ENCODE results near the gene CD36.
"Not testable (repeated sequence)": the region's sequence is repeated elsewhere in the genome, so short reads cannot be mapped to it uniquely, and the experiment has no call there.

The CD36 gene

DNA sequence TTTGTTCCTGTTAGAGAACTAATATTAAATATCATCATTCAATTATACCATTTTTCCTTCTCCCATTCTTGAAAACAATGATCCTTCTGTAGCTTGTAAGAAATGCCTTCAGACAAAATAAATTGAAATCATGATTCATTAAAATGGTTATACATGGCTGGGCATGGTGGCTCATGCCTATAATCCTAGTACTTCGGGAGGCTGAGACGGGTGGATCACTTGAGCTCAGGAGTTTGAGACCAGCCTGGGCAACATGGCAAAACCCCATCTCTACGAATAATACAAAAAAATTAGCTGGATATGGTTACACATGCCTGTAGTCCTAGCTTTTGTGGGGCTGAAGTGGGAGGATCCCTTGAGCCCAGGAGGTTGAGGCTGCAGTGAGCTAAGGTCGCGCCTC lies 13.0 kb downstream of the CD36 start:
- DNase-seq (ENCODE audit: low read depth in 2 of 2, low spot score in 1 of 2): no peak

DNA sequence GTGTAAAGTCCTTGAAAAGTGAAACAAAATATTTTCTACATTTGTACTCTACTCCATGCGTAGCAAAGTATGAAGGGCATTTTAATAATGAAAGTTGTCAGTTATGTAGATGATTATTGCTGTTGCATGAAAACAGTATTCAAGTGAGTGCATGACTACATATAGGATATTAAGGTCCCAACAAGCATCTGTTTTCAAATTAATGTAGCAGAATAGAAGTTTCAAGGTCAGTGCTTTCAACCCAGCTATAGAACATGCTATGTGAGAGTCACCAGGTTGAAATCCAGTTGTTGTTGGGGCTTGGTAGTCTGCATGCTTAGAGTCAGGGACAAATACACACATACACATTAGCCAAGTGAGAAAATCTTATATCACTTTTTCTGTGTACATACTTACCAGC lies 14.8 kb downstream of the CD36 start:
- no peak for DNase-seq (ENCODE audit: low read depth in 2 of 2, low spot score in 1 of 2)

DNA sequence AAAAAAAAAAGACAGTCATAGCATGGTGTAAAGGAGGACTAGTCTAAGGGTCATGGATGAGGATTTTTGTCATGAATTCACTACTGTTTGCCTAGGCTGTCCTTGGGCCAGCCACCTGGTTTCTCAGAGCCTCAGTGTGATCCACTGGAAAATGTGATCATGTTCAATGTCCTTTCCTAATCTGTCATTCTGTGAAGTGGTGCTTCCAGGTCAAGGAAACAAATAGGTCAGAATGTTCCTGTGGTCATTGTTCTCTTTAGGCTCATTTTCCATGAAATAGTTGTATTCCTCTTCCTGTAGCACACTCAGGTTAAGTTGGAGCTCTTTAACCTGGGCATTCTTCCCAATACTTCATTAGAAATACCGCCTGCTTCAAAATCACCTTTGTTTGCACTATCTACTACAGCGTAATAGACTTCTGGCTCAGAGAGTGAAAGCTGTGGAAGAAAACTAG lies 16.5 kb downstream of the CD36 start:
- DNase-seq (ENCODE audit: low read depth in 2 of 2, low spot score in 1 of 2): no peak

DNA sequence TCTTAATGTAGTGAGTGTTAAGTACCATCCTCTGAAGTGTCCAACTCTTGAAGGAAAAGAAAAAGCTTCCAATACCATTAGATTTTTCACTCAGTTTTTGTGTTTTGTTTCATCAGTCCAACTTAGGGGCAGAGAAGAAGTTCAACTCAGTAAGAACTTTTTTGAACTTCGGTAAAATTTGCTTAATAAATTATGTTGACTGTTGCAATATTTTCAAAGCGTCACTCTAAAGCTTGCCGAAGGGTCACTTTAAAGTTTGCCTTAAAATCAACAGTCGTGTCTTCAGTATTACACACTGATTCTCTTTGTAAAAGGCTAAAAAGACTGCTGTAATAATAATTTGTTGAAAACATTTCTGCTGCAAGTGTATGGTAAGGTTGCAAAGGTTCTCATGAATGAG lies 17.6 kb downstream of the CD36 start:
- no peak for DNase-seq (ENCODE audit: low read depth in 2 of 2, low spot score in 1 of 2)

DNA sequence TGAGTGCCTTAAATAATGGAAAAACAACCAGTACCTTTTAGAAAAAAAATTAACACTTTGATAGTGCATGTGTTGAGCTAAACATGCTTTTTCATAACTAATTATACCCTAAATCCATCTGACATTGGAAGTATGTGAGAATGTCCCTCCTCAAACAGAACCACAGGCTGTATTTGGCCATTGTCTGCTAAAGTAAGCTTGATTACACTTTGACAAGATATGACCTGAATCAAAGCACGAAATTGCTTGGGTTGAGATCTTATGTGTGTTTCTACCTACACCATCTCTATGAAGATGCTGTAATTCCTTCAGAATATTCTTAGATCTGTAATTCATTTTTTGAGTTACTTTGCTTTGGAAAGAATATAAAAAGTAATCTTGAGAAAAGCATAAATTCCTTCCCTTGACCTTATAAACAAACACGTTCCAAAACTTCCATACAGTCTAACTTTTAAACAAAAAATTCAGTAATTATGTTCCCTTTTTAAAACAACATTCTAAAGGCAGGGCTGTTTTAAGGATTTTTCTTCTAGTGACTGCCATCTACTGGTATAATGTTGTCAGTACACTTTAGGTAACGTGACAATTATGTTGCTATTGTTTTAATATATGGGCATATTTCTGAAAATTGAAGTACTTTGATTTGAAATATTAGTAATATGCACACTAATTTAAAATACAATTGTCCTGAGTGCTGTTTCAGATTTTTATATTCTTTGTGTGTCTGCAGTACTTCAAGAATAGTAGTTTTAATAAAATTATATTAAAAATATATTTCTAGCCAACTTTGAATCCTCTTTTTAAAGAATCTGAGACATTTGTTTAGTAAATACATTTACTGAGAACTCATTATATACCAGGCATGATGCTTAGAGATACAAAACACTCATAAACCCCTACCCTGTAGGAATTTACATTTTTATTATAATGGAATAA lies 20.9 kb downstream of the CD36 start:
- DNase-seq (ENCODE audit: low read depth in 2 of 2, low spot score in 1 of 2): no peak

DNA sequence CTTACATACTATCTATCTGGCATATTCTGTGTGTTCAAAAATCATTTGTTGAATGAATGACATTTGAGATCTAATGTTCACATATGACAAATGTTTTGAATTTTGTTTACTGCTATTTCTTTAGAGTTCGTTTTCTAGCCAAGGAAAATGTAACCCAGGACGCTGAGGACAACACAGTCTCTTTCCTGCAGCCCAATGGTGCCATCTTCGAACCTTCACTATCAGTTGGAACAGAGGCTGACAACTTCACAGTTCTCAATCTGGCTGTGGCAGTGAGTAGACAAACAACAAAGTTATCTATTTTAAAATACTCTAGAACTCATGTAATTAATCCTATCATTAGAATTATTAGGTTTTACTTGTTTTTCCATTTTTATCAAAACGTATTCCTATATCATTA lies 22.5 kb downstream of the CD36 start:
- no peak for DNase-seq (ENCODE audit: low read depth in 2 of 2, low spot score in 1 of 2)

DNA sequence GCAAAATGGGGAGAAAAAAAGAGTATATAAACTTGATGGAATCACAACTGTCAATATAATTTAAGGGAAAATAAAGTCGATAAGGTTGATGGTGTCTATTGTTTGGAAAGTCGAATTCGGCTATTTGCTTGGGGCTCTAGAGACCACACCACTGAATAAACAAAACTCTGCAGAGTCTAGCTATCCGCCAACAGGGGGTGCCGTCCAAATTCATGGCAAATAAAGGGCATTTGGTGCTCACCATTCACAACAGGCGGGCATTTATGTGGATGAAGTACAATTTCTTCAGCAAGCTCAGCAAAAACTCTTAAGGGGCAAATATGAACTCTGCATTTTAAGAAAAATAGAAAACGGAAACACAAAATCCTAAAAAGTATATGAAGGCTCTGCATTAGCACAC lies 23.3 kb downstream of the CD36 start:
- DNase-seq (ENCODE audit: low read depth in 2 of 2, low spot score in 1 of 2): no peak

DNA sequence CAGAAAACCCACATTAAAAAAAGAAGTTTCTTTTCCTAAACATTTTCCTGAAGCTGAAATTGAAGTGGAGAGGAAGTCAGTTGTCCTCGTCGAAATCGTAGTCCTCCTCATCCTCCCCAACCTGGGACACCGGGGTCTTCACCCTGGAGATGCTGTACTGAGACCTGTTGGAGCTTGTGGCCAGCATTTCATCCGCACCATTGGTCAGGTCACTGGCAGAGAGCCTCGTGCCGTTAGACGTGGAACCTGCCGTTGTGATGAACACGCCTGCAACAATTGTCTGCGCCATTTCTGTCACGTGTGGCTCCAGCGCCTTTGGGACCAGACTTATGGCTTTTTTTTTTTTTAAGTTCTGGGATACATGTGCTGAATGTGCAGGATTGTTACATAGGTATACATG lies 23.8 kb downstream of the CD36 start:
- no peak for DNase-seq (ENCODE audit: low read depth in 2 of 2, low spot score in 1 of 2)

DNA sequence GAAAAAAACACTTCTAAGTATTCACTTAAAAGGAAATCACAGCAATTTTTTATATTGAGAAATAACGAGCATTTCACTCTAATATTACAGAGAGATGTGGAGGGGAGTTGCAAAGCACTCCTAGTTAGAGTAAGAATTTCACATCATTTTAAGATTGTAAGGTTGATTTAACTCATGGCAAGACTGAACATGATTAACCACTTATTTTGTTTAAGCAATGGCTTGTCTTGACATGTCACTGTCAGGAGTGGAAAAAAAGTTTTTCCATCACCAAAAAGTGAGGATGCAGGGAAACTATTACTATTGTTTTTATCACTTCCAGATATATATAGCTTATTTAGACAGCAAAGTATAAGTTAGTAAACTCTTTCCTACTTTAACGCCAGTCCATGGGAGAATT lies 27.1 kb downstream of the CD36 start:
- no peak for DNase-seq (ENCODE audit: low read depth in 2 of 2, low spot score in 1 of 2)

DNA sequence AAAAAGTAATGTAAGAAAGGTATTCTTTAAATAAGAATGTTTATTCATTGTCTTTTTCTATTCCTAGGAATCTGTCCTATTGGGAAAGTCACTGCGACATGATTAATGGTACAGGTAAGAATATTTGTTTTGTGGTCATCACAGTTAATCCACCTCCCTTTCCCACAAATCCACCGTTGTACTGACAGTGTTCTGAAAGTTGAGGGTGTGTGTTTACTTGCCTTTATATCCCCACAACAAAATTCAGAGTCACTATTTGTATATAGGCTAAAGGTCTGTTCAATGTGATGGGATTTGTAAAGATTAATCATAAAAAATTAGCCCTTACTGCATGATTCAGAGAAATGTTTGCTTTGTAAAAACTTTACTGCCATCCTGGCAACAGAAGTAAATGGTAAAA lies 27.9 kb downstream of the CD36 start:
- DNase-seq (ENCODE audit: low read depth in 2 of 2, low spot score in 1 of 2): no peak

DNA sequence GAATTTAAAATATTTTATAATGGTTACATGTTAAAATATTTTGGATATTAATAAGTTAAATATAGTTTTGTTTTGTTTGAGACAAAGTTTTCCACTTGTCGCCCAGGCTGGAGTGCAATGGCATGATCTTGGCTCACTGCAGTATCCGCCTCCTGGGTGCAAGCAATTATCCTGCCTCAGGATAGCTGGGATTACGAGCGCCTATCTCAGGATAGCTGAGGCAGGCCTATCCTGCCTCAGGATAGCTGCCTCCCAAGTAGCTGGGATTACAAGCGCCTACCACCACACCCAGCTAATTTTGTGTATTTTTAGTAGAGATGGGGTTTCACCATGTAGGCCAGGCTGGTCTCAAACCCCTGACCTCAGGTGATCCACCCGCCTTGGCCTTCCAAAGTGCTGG lies 30.9 kb downstream of the CD36 start:
- not testable (repeated sequence) for DNase-seq (ENCODE audit: low read depth in 2 of 2, low spot score in 1 of 2)

DNA sequence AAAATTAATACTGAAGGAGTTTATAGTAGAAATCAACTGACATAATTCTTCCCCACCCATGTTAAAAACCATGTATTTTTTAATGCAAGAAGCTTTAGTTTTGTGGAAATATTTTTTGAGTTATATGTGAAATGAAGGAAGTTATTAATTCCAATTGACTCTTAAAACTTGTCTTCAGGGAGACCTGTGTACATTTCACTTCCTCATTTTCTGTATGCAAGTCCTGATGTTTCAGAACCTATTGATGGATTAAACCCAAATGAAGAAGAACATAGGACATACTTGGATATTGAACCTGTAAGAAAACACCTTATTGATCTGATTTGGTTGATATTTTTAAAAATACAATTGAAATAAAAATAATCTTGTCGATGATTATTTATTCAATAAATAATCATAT lies 33.3 kb downstream of the CD36 start:
- DNase-seq (ENCODE audit: low read depth in 2 of 2, low spot score in 1 of 2): no peak

DNA sequence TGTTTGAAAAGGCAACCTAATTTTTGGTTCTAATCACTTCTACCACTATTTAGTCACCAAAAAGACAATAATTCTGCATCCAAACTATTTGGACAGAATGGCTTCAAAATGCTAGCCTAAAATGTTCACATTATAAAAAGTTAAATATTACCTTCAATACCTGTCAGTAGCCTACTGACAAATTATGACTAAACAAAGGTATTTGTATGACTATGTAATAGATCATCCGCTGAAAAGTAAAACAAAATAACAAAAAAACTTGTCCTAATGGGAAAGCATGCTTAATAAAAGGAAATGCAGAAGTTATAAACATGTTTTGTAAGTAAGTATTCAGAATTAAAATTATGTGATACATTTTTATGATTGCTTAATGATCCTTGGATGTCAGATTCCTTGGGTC lies 36.6 kb downstream of the CD36 start:
- DNase-seq (ENCODE audit: low read depth in 2 of 2, low spot score in 1 of 2): no peak

DNA sequence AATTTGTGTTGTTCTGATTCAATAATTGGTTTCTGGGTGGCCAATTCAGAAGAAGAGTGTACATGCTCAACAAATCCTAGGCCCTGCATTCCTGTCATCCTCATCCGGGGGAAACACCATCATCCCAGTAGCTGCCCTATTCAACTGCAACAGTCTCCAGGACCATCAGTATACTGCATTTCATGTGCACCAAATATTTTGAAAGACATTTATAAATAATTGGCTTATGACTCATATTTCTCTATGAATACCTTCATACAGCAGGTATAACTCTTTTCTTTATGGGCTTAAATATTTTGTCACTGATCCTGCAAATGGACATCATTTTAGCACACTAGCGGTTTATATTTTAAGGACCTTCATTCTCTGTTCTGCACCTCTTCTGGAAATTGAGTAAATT lies 38.0 kb downstream of the CD36 start:
- no peak for DNase-seq (ENCODE audit: low read depth in 2 of 2, low spot score in 1 of 2)

DNA sequence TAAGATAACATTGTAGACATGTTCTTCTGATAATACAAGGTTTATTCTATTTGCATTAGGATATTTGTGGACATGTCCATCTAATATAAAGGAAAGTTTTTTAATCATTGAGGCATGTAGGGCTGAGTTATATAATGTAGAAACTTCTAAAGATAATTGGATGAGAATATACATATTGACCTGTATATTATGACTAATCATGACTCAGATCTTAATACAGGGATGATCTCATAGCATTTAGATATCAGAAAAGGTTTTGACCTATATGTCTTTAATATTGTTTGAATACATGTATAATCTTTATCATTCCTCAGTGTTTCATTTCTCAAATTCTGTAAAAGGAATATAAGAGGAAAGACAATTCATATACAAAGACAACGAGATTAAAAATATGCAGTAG lies 39.2 kb downstream of the CD36 start:
- no peak for DNase-seq (ENCODE audit: low read depth in 2 of 2, low spot score in 1 of 2)

DNA sequence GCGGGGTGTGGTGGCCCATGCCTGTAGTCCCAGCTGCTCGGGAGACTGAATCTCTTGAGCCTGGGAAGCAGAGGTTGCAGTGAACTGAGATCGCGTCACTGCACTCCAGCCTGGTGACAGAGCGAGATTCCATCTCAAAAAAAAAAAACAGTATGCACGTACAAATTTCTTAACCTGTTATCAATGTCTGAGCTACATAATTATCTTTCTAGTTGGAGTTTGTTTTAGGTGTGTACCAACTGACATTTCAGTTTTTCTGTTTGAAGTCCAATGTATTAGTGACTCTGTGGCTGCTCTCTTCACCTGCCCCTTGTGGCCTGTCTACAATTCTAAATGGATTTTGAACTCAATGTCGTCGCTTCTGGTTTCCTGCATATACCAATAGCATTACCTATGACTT lies 40.3 kb downstream of the CD36 start:
- no peak for DNase-seq (ENCODE audit: low read depth in 2 of 2, low spot score in 1 of 2)

DNA sequence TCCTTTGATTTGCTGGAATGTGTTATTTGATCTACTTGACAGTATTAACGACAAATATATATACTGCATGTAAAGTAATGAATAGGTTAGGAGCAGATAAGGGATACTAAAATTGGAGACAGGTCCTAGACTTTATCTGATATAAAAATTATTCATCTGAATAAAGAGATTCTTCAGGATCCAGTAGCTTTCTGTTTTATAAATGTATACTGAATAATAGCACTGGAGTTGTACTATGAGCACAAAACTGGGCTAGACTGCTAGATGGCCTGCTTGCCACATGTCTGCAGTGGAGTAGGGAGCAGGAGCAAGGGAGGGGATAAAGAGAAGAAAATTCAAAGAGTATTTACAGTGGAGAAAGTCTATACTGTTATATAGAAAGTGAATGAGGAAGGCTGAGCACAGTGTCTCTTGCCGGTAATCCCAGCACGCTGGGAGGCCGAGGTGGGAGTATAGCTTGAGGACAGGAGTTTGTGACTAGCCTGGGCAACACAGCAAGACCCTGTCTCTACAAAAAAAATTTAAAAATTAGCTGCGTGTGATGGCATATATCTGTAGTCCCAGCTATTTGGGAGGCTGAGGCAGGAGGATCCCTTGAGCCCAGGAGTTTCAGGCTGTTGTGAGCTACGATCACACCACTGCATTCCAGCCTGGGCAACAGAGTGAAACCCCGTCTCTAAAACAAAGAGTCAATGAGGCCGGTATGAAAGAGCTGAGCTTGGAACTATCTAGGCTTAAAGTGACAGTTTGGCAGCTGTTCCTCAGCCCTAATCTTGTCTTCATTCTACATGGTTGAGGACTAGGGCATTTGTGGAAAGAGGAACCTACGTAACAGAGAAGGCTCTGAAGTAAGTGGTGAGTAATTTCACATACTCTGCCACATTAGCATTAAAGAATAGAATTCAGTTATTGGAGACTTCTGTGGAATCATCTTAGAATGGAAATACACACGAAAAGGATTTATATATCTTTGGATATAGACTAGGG lies 41.8 kb downstream of the CD36 start:
- DNase-seq (ENCODE audit: low read depth in 2 of 2, low spot score in 1 of 2): no peak

DNA sequence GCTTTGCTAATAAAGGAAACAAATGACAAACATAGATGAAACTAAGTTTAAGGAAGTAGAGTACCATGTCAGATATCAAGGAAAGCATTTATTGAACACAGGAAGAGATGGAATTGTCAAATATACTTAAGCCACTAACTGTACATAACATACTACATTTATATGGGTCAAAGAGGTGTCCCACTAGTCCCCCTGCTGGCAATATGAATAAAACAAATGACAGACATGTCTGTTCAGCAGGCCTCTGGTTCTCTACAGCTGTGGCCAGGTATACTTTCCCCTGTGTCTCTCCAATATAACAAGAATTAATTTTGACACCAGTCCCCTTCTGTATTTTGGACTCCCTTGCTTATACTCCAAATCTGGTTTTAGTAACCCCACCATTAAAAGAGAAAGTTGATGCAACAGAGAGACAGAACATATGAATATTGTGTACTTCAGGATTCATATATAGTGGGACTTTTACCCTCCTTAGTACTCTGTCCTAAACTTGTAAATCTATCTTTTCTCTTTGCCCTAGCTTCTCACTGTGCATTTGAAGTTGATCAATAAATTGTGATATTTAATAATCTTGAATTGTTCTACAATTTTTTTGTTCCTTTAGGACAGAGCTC lies 42.9 kb downstream of the CD36 start:
- DNase-seq (ENCODE audit: low read depth in 2 of 2, low spot score in 1 of 2): no peak

DNA sequence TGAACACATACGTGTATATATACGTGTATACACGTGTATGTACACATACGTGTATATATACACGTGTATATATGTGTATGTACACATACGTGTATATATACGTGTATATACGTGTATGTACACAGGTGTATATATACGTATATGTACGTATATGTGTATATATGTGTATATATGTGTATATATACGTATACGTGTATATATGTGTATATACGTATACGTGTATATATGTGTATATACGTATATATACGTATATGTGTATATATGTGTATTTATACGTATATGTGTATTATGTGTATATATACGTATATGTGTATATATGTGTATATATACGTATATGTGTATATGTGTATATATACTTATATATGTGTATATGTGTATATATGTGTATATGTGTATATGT lies 44.3 kb downstream of the CD36 start:
- no peak for DNase-seq (ENCODE audit: low read depth in 2 of 2, low spot score in 1 of 2)

DNA sequence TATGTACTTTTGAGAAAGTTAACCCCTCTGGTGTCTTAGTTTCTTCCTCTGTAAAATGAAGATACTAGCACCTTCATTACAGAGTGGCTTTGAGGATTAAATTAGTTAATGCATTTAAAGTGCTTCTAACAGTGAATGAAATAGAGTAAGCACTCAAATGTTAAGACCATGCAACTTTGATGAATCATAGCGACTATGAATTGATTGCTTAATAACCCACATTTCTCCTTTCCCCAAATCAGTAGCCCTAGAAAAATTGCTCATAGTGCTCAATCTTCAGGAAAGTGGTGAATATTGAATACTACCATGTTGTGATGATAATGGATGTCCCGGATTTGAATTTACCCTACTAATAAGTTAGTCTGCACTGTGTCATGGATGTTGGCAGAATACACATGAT lies 48.1 kb downstream of the CD36 start:
- DNase-seq (ENCODE audit: low read depth in 2 of 2, low spot score in 1 of 2): no peak

DNA sequence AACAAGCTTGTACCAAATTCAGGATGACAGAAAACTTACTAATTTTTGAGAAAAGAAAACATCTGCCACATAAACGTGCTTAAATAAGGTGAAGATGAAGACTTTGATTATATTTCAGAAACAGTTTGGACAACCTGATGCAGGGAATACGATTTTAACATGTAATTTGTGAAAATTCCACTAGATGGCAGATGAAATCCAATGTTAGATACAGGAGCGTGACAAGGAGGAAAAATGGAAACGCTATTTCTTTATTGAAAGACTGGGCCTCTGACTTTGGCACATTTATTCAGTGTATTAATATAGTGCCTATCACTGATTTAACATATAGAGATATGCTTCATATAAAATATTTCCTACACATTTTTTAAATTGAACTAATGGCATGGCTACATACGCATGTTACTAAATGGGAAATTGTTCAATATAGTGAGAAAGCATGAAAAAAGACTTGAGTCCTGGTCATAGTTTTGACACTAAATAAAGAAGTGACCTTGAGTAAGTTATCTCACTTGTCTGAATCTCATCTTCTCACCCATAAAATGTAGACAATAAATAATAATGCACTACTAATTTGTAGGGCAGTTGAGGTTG lies 60.7 kb downstream of the CD36 start:
- DNase-seq (ENCODE audit: low read depth in 2 of 2, low spot score in 1 of 2): no peak
